ENCODE results near the gene CNKSR3. TPM values are rescaled to one million over a fixed set of nuclear protein-coding genes. Genes with fewer than 3 reads are reported as not detected.

The CNKSR3 gene
- total and polyA plus RNA-seq, 7 experiments from 2014 or later, result 0.01 to 0.17 (median 0.16) TPM; not detected in 4

- peaks cover 14 to 49% (median 30%) of the 10 kb centered on the region in 7 donors for H3K4me1 Mint-ChIP-seq
- intact Hi-C loops (cut with micrococcal nuclease), result no loop called here
Observed at GRCh38 chr6:154356113-154356512, 154.4 kb downstream of the CNKSR3 start.

GRCh38 chr6:154354265-154354777 lies 156.2 kb downstream of the CNKSR3 start:
- Histone ChIP-seq H3K4me1 (ENCODE audit: control insufficient read depth in 2 of 2, insufficient read depth in 2 of 2, low read length in 2 of 2) (no peaks in the 10 kb centered on the region), H3K4me3 (ENCODE audit: low read length) (no peak overlapping the region), H3K36me3 (ENCODE audit: control insufficient read depth in 2 of 3, insufficient read depth in 3 of 3, low read length in 3 of 3) (no peaks in the 10 kb centered on the region), H3K9me3 (ENCODE audit: control insufficient read depth in 2 of 3, low read length in 3 of 3) (no peaks in the 10 kb centered on the region), H3K27me3 (ENCODE audit: control insufficient read depth in 2 of 2, insufficient read depth in 2 of 2, low read length in 2 of 2) (no peaks in the 10 kb centered on the region), H3K27ac (ENCODE audit: low read depth, low read length) (no peak overlapping the region)
- peaks cover 7 to 33% (median 20%) of the 10 kb centered on the region in 7 donors for H3K4me1 Mint-ChIP-seq
- H3K4me3 Mint-ChIP-seq, result no peak overlapping the region
- no peaks in the 10 kb centered on the region for H3K36me3 Mint-ChIP-seq
- DNase-seq (no peak), ATAC-seq (no peak)
- no peak overlapping the region for H3K27ac Mint-ChIP-seq
- ChIA-PET POLR2A (no interaction called here), CTCF (interaction anchor here (0.5 kb wide), 1 partner anchor 1237 kb away, joined by 4 read pairs; no protein-coding TSS in a partner anchor)
- H3K27me3 Mint-ChIP-seq, result peaks cover 0 to 28% (median 0%) of the 10 kb centered on the region in 5 donors
- H3K9me3 Mint-ChIP-seq, result peaks cover 0 to 2% (median 0%) of the 10 kb centered on the region in 11 donors
- intact Hi-C loops (cut with micrococcal nuclease), result no loop called here

More at GRCh38 chr6:154356113-154356512, 154.4 kb downstream of the CNKSR3 start:
- H3K27ac ChIP-seq (ENCODE audit: low read depth, low read length), result no peak overlapping the region
- H3K9me3 Mint-ChIP-seq, result peaks cover 0 to 2% (median 0%) of the 10 kb centered on the region in 11 donors
- no peak overlapping the region for H3K4me3 ChIP-seq (ENCODE audit: low read length)
- no peaks in the 10 kb centered on the region for H3K36me3 Mint-ChIP-seq
- H3K27me3 Mint-ChIP-seq, result peaks cover 0 to 33% (median 0%) of the 10 kb centered on the region in 5 donors
- ATAC-seq (no peak), DNase-seq (no peak)
- no peak overlapping the region for H3K4me3 Mint-ChIP-seq
- no peaks in the 10 kb centered on the region for H3K27me3 ChIP-seq (ENCODE audit: control insufficient read depth in 2 of 2, insufficient read depth in 2 of 2, low read length in 2 of 2)
- peak overlapping the region in 1 of 9 donors; percentile 52 for H3K27ac Mint-ChIP-seq
- peaks cover 0 to 5% of the 10 kb centered on the region in 2 donors for H3K4me1 ChIP-seq (ENCODE audit: control insufficient read depth in 2 of 2, insufficient read depth in 2 of 2, low read length in 2 of 2)
- POLR2A ChIA-PET, result no interaction called here
- H3K9me3 ChIP-seq (ENCODE audit: control insufficient read depth in 2 of 3, low read length in 3 of 3), result no peaks in the 10 kb centered on the region
- no peaks in the 10 kb centered on the region for H3K36me3 ChIP-seq (ENCODE audit: control insufficient read depth in 2 of 3, insufficient read depth in 3 of 3, low read length in 3 of 3)
- CTCF ChIA-PET, result interaction anchor here (0.6 kb wide), 1 partner anchor 14 kb away, joined by 3 read pairs; no protein-coding TSS in a partner anchor

- Histone ChIP-seq H3K9me3 (ENCODE audit: control insufficient read depth in 2 of 3, low read length in 3 of 3) (no peaks in the 10 kb centered on the region), H3K27me3 (ENCODE audit: control insufficient read depth in 2 of 2, insufficient read depth in 2 of 2, low read length in 2 of 2) (no peaks in the 10 kb centered on the region), H3K36me3 (ENCODE audit: control insufficient read depth in 2 of 3, insufficient read depth in 3 of 3, low read length in 3 of 3) (no peaks in the 10 kb centered on the region), H3K4me1 (ENCODE audit: control insufficient read depth in 2 of 2, insufficient read depth in 2 of 2, low read length in 2 of 2) (no peaks in the 10 kb centered on the region), H3K4me3 (ENCODE audit: low read length) (no peak overlapping the region), H3K27ac (ENCODE audit: low read depth, low read length) (no peak overlapping the region)
- peaks cover 7 to 28% (median 14%) of the 10 kb centered on the region in 7 donors for H3K4me1 Mint-ChIP-seq
- no peak overlapping the region for H3K4me3 Mint-ChIP-seq
- no peaks in the 10 kb centered on the region for H3K36me3 Mint-ChIP-seq
- H3K27ac Mint-ChIP-seq, result no peak overlapping the region
- H3K27me3 Mint-ChIP-seq, result peaks cover 0 to 23% (median 0%) of the 10 kb centered on the region in 5 donors
- DNase-seq (no peak), ATAC-seq (no peak)
- ChIA-PET CTCF (no interaction called here), POLR2A (no interaction called here)
- intact Hi-C loops (cut with micrococcal nuclease), result no loop called here
- H3K9me3 Mint-ChIP-seq, result peaks cover 0 to 2% (median 0%) of the 10 kb centered on the region in 11 donors
Observed at GRCh38 chr6:154353626-154354025, 156.9 kb downstream of the CNKSR3 start.

- H3K4me1 ChIP-seq (ENCODE audit: control insufficient read depth in 2 of 2, insufficient read depth in 2 of 2, low read length in 2 of 2), result no peaks in the 10 kb centered on the region
- no peaks in the 10 kb centered on the region for H3K36me3 ChIP-seq (ENCODE audit: control insufficient read depth in 2 of 3, insufficient read depth in 3 of 3, low read length in 3 of 3)
- H3K27me3 Mint-ChIP-seq, result peaks cover 0 to 23% (median 0%) of the 10 kb centered on the region in 5 donors
- ATAC-seq (peak; percentile 50), DNase-seq (peak in 1 of 9 donors; percentile 26)
- peaks cover 0 to 2% (median 0%) of the 10 kb centered on the region in 11 donors for H3K9me3 Mint-ChIP-seq
- H3K4me3 Mint-ChIP-seq, result no peak overlapping the region
- ChIA-PET POLR2A (no interaction called here), CTCF (no interaction called here)
- H3K27me3 ChIP-seq (ENCODE audit: control insufficient read depth in 2 of 2, insufficient read depth in 2 of 2, low read length in 2 of 2), result no peaks in the 10 kb centered on the region
- no peaks in the 10 kb centered on the region for H3K36me3 Mint-ChIP-seq
- intact Hi-C loops (cut with micrococcal nuclease), result no loop called here
- peaks cover 7 to 25% (median 10%) of the 10 kb centered on the region in 7 donors for H3K4me1 Mint-ChIP-seq
- H3K4me3 ChIP-seq (ENCODE audit: low read length), result no peak overlapping the region
- no peak overlapping the region for H3K27ac ChIP-seq (ENCODE audit: low read depth, low read length)
- no peaks in the 10 kb centered on the region for H3K9me3 ChIP-seq (ENCODE audit: control insufficient read depth in 2 of 3, low read length in 3 of 3)
- H3K27ac Mint-ChIP-seq, result no peak overlapping the region
Observed at GRCh38 chr6:154352898-154353585, 157.4 kb downstream of the CNKSR3 start.

- Histone ChIP-seq H3K4me1 (ENCODE audit: control insufficient read depth in 2 of 2, insufficient read depth in 2 of 2, low read length in 2 of 2) (no peaks in the 10 kb centered on the region), H3K27me3 (ENCODE audit: control insufficient read depth in 2 of 2, insufficient read depth in 2 of 2, low read length in 2 of 2) (no peaks in the 10 kb centered on the region), H3K36me3 (ENCODE audit: control insufficient read depth in 2 of 3, insufficient read depth in 3 of 3, low read length in 3 of 3) (no peaks in the 10 kb centered on the region), H3K4me3 (ENCODE audit: low read length) (no peak overlapping the region), H3K9me3 (ENCODE audit: control insufficient read depth in 2 of 3, low read length in 3 of 3) (no peaks in the 10 kb centered on the region), H3K27ac (ENCODE audit: low read depth, low read length) (no peak overlapping the region)
- Mint-ChIP-seq H3K4me3 (no peak overlapping the region), H3K27me3 (peaks cover 0 to 13% (median 0%) of the 10 kb centered on the region in 5 donors), H3K27ac (no peak overlapping the region), H3K36me3 (no peaks in the 10 kb centered on the region), H3K4me1 (peaks cover 0 to 10% (median 8%) of the 10 kb centered on the region in 7 donors), H3K9me3 (peaks cover 0 to 8% (median 0%) of the 10 kb centered on the region in 11 donors)
- DNase-seq (no peak), ATAC-seq (no peak)
- CTCF ChIA-PET, result no interaction called here
- intact Hi-C loops (cut with micrococcal nuclease), result no loop called here
- POLR2A ChIA-PET, result no interaction called here
Observed at GRCh38 chr6:154350293-154350692, 160.2 kb downstream of the CNKSR3 start.

- no peaks in the 10 kb centered on the region for H3K9me3 ChIP-seq (ENCODE audit: control insufficient read depth in 2 of 3, low read length in 3 of 3)
- no peaks in the 10 kb centered on the region for H3K4me1 ChIP-seq (ENCODE audit: control insufficient read depth in 2 of 2, insufficient read depth in 2 of 2, low read length in 2 of 2)
- ATAC-seq, result no peak
- Mint-ChIP-seq H3K9me3 (peaks cover 0 to 8% (median 0%) of the 10 kb centered on the region in 11 donors), H3K4me3 (no peak overlapping the region), H3K27me3 (peaks cover 0 to 3% (median 0%) of the 10 kb centered on the region in 5 donors), H3K27ac (no peak overlapping the region), H3K4me1 (peaks cover 0 to 2% (median 0%) of the 10 kb centered on the region in 7 donors), H3K36me3 (no peaks in the 10 kb centered on the region)
- H3K27me3 ChIP-seq (ENCODE audit: control insufficient read depth in 2 of 2, insufficient read depth in 2 of 2, low read length in 2 of 2), result no peaks in the 10 kb centered on the region
- CTCF ChIA-PET, result no interaction called here
- no peak overlapping the region for H3K4me3 ChIP-seq (ENCODE audit: low read length)
- H3K27ac ChIP-seq (ENCODE audit: low read depth, low read length), result no peak overlapping the region
- intact Hi-C loops (cut with micrococcal nuclease), result no loop called here
- DNase-seq, result no peak
- no peaks in the 10 kb centered on the region for H3K36me3 ChIP-seq (ENCODE audit: control insufficient read depth in 2 of 3, insufficient read depth in 3 of 3, low read length in 3 of 3)
- POLR2A ChIA-PET, result no interaction called here
Observed at GRCh38 chr6:154347981-154348380, 162.5 kb downstream of the CNKSR3 start.

All from naive thymus-derived CD4-positive, alpha-beta T cell (primary cell).